ENCODE measurements around the gene FAM151B. TPM values are rescaled to one million over a fixed set of nuclear protein-coding genes. Genes with fewer than 3 reads are reported as not detected.

FAM151B gene
- total and polyA plus RNA-seq, 10 of the 15 experiments (the other 5 are each of a cell fraction or from before 2014, with no cell fraction given): 0.05 to 0.79 (median 0.22) TPM

DNA sequence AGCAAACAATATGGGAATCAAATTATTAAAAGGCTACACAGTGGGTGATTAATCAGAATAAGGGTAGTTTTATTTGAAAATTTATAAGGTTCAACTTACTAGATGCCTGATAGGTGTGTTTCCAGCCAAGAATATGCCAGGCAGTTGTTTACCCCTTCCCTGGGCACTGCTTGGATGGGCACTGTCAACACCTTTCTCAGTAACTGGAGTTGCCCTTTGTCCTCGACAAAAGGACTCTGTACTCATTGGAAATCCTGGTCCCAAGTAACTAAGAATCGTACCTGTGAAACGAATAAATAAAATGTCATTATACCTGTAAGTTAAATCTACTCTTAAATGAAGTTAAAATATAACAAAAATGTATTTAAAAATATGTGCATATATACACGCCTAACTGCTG lies 67.2 kb downstream of the FAM151B start:
- Histone ChIP-seq H3K79me2 (ENCODE audit: control insufficient read depth, insufficient read depth, low read length) (no peaks in the 10 kb centered on the region), H3K36me3 (ENCODE audit: control insufficient read depth in 2 of 2, insufficient read depth in 2 of 2, low read length in 1 of 2) (no peaks in the 10 kb centered on the region), H4K20me1 (ENCODE audit: control insufficient read depth, insufficient read depth) (no peaks in the 10 kb centered on the region; the same call in 1 of the 2 replicates), H3K27ac (ENCODE audit: control insufficient read depth, insufficient read depth) (no peak overlapping the region), H3K4me2 (ENCODE audit: control insufficient read depth, insufficient read depth) (no peak overlapping the region), H3K27me3 (replicated peaks in 1 of 2; ENCODE audit: control insufficient read depth in 2 of 2, insufficient read depth in 2 of 2, low read length in 1 of 2) (no peaks in the 10 kb centered on the region), H3K4me3 (no peak overlapping the region), H2AFZ (ENCODE audit: control insufficient read depth, low read depth, low read length) (no peak overlapping the region), H3K4me1 (ENCODE audit: control insufficient read depth, insufficient read depth, low read length) (no peaks in the 10 kb centered on the region), H3K9me3 (replicated peaks; ENCODE audit: control insufficient read depth, insufficient read depth, low read length) (no peaks in the 10 kb centered on the region), H3K9ac (ENCODE audit: control insufficient read depth, insufficient read depth, low read length) (no peak overlapping the region)
- TF ChIP-seq, protein P1, sequence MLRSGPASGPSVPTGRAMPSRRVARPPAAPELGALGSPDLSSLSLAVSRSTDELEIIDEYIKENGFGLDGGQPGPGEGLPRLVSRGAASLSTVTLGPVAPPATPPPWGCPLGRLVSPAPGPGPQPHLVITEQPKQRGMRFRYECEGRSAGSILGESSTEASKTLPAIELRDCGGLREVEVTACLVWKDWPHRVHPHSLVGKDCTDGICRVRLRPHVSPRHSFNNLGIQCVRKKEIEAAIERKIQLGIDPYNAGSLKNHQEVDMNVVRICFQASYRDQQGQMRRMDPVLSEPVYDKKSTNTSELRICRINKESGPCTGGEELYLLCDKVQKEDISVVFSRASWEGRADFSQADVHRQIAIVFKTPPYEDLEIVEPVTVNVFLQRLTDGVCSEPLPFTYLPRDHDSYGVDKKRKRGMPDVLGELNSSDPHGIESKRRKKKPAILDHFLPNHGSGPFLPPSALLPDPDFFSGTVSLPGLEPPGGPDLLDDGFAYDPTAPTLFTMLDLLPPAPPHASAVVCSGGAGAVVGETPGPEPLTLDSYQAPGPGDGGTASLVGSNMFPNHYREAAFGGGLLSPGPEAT (IDR thresholded peaks at IDR 0.05; ENCODE audit: low read depth): no peak
- TF ChIP-seq POU2F2 (IDR thresholded peaks at IDR 0.05; ENCODE audit: borderline replicate concordance, low read depth, low read length): no peak
- no peak for TF ChIP-seq SIN3A (IDR thresholded peaks at IDR 0.05; ENCODE audit: low read depth, low read length)
- TF ChIP-seq BCL11A (IDR thresholded peaks at IDR 0.05; ENCODE audit: low read depth, low read length): no peak
- ChIA-PET CTCF (no interaction called here), RAD21 (ENCODE audit: unreplicated experiment) (no interaction called here), SMC1A (ENCODE audit: uncharacterized antibody, unreplicated experiment) (no interaction called here), POLR2A (no interaction called here)
- in situ Hi-C loops (cut with MboI): no loop called here
- ATAC-seq: no peak
- 58% methylated on average over 4 of the region's 4 CpGs for WGBS (ENCODE audit: insufficient coverage, insufficient replicate concordance, low lambda C conversion rate, missing lambda C conversion rate)
- DNase-seq (ENCODE audit: low read depth, low spot score): no peak
- no peak for FAIRE-seq
- no TSS peak for BruUV-seq (replicated peaks)
- intact Hi-C loops (cut with micrococcal nuclease; ENCODE audit: unreplicated experiment): no loop called here

DNA sequence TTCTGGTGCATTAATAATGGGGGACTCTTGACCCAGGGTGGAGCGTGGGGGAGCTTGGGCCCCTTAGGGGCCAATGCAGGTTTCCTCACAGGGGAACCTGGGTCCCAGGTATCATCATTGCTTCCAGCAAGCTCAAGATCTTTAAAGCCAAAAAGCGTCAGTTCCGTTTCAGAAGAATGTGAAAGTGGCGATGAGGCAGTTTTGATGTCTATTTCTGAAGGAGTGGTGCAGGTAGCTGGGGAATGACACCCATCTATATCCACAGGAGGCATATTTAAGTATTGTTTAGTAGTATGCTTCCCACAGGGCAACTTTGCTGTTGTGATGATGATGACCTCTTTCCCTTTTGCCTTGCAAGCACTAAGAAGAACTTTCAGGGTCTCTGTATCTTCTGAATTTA lies 71.3 kb downstream of the FAM151B start:
- no peak for FAIRE-seq
- Histone ChIP-seq H4K20me1 (ENCODE audit: control insufficient read depth, insufficient read depth) (no peaks in the 10 kb centered on the region), H3K9ac (ENCODE audit: control insufficient read depth, insufficient read depth, low read length) (no peak overlapping the region), H3K36me3 (ENCODE audit: control insufficient read depth in 2 of 2, insufficient read depth in 2 of 2, low read length in 1 of 2) (no peaks in the 10 kb centered on the region), H2AFZ (ENCODE audit: control insufficient read depth, low read depth, low read length) (no peak overlapping the region), H3K4me1 (ENCODE audit: control insufficient read depth, insufficient read depth, low read length) (no peaks in the 10 kb centered on the region), H3K79me2 (ENCODE audit: control insufficient read depth, insufficient read depth, low read length) (no peaks in the 10 kb centered on the region), H3K4me3 (no peak overlapping the region), H3K27me3 (replicated peaks in 1 of 2; ENCODE audit: control insufficient read depth in 2 of 2, insufficient read depth in 2 of 2, low read length in 1 of 2) (no peaks in the 10 kb centered on the region; a peak in 1 of 4 replicates), H3K9me3 (replicated peaks; ENCODE audit: control insufficient read depth, insufficient read depth, low read length) (no peaks in the 10 kb centered on the region), H3K27ac (ENCODE audit: control insufficient read depth, insufficient read depth) (no peak overlapping the region), H3K4me2 (ENCODE audit: control insufficient read depth, insufficient read depth) (no peak overlapping the region)
- 58% methylated on average over 4 of the region's 4 CpGs for WGBS (ENCODE audit: insufficient coverage, insufficient replicate concordance, low lambda C conversion rate, missing lambda C conversion rate)
- RAD21 ChIA-PET (ENCODE audit: unreplicated experiment): no interaction called here
- SMC1A ChIA-PET (ENCODE audit: uncharacterized antibody, unreplicated experiment): no interaction called here
- CTCF ChIA-PET: no interaction called here
- no peak for DNase-seq (ENCODE audit: low read depth, low spot score)
- intact Hi-C loops (cut with micrococcal nuclease; ENCODE audit: unreplicated experiment) (no loop called here), in situ Hi-C loops (cut with MboI) (no loop called here)
- BruUV-seq (replicated peaks): no TSS peak
- ATAC-seq: no peak
- POLR2A ChIA-PET: no interaction called here
- no peak for TF ChIP-seq HDAC2 (IDR thresholded peaks at IDR 0.05)
- TF ChIP-seq, protein P2, sequence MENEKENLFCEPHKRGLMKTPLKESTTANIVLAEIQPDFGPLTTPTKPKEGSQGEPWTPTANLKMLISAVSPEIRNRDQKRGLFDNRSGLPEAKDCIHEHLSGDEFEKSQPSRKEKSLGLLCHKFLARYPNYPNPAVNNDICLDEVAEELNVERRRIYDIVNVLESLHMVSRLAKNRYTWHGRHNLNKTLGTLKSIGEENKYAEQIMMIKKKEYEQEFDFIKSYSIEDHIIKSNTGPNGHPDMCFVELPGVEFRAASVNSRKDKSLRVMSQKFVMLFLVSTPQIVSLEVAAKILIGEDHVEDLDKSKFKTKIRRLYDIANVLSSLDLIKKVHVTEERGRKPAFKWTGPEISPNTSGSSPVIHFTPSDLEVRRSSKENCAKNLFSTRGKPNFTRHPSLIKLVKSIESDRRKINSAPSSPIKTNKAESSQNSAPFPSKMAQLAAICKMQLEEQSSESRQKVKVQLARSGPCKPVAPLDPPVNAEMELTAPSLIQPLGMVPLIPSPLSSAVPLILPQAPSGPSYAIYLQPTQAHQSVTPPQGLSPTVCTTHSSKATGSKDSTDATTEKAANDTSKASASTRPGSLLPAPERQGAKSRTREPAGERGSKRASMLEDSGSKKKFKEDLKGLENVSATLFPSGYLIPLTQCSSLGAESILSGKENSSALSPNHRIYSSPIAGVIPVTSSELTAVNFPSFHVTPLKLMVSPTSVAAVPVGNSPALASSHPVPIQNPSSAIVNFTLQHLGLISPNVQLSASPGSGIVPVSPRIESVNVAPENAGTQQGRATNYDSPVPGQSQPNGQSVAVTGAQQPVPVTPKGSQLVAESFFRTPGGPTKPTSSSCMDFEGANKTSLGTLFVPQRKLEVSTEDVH (IDR thresholded peaks at IDR 0.05; ENCODE audit: low read depth, partially characterized antibody): no peak
- no peak for TF ChIP-seq RUNX3 (IDR thresholded peaks at IDR 0.05; ENCODE audit: low read length)
- TF ChIP-seq LARP7 (IDR thresholded peaks at IDR 0.05): no peak
- TF ChIP-seq ZNF24 (IDR thresholded peaks at IDR 0.05): no peak
- no peak for TF ChIP-seq ASH2L (IDR thresholded peaks at IDR 0.05; ENCODE audit: borderline replicate concordance, low read depth)
- no peak for TF ChIP-seq CREB1 (IDR thresholded peaks at IDR 0.05; ENCODE audit: low read depth)
- TF ChIP-seq YY1 (IDR thresholded peaks at IDR 0.05; ENCODE audit: low read depth, low read length): no peak
- TF ChIP-seq SMAD5 (IDR thresholded peaks at IDR 0.05; ENCODE audit: low read depth): no peak
- TF ChIP-seq TAF1 (IDR thresholded peaks at IDR 0.05; ENCODE audit: borderline replicate concordance, low read depth, low read length): no peak
- TF ChIP-seq ZSCAN29 (IDR thresholded peaks at IDR 0.05): no peak
- TF ChIP-seq MYB (IDR thresholded peaks at IDR 0.05; ENCODE audit: borderline replicate concordance, low read depth, low read length): no peak
- no peak for TF ChIP-seq PAX8 (IDR thresholded peaks at IDR 0.05)
- TF ChIP-seq CHD2 (IDR thresholded peaks at IDR 0.05; ENCODE audit: borderline replicate concordance, low read depth, low read length): no peak

Measured in GM12878 (cell line).